CD4-positive, alpha-beta T cell treated with Interleukin-1 beta for 1 hour (primary cell): Measurements from ENCODE around the gene CCDC85A.

Experiments used
- DNase-seq, 2 donors: peaks; one replicate each; pipeline ENCODE4 v3.0.0-alpha.2; 2020 to 2022

The CCDC85A gene

DNA sequence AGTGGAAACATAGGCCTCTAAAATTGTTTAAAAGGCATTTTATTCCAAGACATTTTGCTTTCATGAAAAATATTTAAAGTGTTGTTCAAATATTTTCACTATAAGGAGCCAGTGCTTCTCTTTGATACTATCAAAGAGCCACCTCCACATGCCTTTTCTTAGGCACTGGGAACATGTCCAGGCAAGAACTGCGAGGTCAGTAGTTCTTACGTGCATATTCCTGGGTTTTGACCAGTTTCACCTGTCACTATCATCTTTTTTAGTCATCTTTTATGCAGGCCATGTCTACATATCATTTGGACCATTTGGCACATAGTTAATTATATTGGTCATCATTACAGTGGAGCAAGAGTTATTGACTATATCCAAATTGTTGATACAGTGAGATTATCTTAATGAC, 195.3 kb downstream of the CCDC85A start:
- no peak for DNase-seq

DNA sequence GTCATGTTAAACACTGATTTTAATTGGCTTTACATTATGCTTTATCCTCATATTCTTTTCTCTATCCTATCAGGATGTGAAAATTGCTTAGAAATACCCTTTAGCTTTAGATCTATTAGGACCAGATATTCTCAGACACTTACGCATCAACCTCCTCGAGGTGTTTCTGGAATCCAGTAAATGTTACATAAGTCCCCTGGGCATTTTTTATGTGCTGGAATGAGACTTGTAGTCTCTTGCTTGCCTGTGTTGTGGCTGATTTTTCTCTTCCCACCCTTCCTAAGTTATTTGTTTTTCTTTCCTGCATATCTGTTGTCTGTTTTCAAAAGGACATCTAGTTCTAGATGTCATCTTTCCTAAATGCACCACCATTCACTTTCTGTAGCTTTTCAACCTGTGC, 197.1 kb downstream of the CCDC85A start:
- no peak for DNase-seq

DNA sequence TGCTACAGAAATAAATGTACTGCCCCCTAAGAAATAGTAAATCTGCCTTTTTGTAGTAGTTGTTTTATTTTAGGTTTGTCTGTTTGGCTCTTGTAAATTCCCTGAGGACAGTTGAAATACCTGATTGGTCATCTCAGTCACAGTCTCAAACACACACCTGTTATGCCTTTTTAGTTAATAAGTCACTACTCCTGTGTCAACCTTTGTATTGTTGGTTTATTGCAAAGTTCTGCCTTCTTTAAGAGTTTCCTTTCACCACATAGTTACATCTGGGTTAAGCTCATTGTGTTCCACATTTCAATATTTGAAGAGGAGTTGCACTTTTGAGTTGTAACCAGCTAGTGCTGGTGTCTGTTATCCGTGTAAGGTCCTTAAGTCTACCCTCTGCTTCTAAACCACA, 198.7 kb downstream of the CCDC85A start:
- no peak for DNase-seq

DNA sequence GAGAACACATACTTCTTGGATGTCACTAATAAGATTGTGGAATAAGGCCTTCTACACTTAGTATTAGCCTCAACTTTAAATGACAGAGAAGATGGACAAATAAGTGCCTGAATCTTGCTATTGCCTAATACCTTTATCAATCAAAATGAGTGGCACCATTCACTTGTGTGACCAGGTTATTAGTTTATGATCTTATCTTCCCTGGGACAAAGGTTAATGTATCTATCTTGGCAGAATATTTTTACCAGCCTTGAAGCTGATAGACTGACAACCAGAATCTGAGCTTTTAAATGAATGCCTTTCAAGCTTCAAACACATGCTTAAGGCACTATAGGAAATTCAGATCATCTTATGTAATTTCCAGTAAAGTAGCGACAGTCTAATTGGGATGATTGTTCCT, 202.9 kb downstream of the CCDC85A start:
- no peak for DNase-seq

DNA sequence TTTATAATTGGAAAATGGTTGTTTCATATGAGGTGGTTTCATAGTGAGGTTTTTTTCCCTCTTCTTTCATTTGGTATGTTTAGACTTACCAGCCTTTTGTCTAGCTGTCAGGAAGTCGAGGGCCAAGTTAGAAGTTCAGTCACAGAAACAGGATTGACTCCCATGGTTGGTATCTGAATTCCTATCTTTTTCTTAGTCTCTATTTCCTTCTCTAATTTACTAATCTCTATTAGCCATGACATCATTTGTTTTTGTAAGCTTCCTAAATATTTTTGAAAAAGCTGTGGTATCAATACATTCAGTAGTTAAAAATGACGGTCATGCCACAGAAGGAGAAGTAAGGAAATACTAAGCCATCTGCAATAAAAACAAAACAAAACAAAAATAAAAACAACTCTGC, 206.9 kb downstream of the CCDC85A start:
- no peak for DNase-seq

DNA sequence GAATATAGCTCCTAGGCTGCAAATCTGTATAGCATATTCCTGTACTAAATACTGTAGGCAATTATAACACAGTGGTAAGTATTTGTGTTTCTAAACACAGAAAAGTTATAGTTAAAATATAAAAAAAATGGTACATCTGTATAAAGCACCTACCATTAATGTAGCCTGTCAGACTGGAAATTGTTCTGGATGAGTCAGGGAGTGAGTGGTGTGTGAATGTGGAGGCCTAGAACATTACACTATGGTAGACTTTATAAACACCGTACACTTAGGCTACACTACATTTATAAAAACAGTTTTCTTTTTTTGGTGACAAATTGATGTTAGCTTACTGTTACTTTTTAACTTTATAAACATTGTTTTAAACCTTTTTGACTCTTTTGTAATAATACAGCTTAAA, 226.3 kb downstream of the CCDC85A start:
- no peak for DNase-seq

DNA sequence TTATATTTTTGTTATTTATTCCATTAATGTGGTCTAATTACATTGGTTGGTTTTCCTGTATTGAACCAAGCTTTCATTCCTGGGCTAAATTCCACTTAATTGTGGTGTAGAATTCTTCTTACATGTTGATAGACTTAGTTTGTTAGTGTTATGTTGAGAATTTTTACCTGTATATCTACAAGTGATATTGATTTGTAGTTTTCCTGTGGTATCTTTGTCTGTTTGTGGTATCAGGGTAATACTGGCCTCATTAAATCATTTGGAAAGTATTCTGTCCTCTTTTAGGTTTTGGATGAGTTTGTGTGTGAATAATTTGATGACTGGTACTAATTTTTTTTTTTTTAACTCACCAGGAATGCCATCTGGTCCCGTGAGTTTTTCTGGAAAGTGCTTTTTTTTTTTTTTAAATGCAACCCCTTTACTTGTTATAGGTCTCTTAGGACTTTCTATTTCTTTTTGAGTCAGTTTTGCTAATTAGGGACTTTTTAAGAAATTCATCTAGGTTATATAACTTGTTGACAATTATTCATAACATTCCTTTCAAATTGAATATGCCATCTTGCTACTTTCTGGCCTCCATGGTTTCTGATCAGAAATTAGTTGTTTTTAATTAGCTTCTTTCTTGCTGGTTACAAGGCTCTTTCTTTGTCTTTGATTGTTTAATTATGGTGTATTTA, 232.8 kb downstream of the CCDC85A start:
- DNase-seq = no peak
